PFSK-1 (cell line): ENCODE measurements around the gene DPRX.

Source experiments
- FOXP2 ChIP-seq: optimal IDR thresholded peaks from 2 replicates; pipeline ENCODE3; 2011; ENCODE audit warnings: borderline replicate concordance, control low read depth, inconsistent platforms; ENCODE audit not compliant: insufficient read depth; ENCODE audit errors: extremely low read length, extremely low read depth
- POLR2AphosphoS5 ChIP-seq: IDR thresholded peaks from 2 replicates; pipeline ENCODE4 v1.6.1; 2012; ENCODE audit warnings: low read depth, mild to moderate bottlenecking, control low read depth, low read length, moderate library complexity
- SIN3A ChIP-seq: IDR thresholded peaks from 2 replicates; pipeline ENCODE4 v1.6.1; 2012; ENCODE audit warnings: mild to moderate bottlenecking, low read length, moderate library complexity, borderline replicate concordance; ENCODE audit not compliant: insufficient read depth
- TAF1 ChIP-seq: IDR thresholded peaks from 2 replicates; pipeline ENCODE4 v1.6.1; 2012; ENCODE audit warnings: low read length, control low read depth, borderline replicate concordance; ENCODE audit not compliant: insufficient read depth
- TF ChIP-seq, protein P1 (sequence below), 2 experiments: IDR thresholded peaks; 2 replicates each; pipeline versions ENCODE4 v1.6.1 to v1.8.0; 2011 to 2012; ENCODE audit warnings: low read depth in 2 of 2, low read length in 2 of 2, control low read depth in 1 of 2, inconsistent platforms in 1 of 2, mild to moderate bottlenecking in 1 of 2, moderate library complexity in 1 of 2; ENCODE audit not compliant: insufficient read depth in 1 of 2

Gene DPRX

DNA sequence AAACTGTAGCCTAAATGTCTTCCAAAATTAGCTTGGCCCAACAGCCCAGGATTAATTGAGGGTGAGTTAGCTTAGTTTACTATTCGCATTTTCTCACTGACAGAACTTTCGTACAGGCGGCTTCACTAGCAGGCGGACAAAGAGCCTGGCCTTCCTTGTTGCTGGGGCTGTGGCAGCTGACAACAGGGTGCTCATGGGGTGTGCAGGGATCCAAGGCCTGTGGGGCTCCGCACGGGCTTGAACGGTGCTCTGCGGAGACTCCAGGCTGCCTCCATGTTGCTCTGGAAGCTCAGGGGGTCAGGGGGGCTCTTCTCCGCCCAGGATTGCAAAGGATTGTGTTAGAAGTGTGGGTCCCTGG, 36.3 kb upstream of the DPRX start:
- TF ChIP-seq SIN3A (no peak), FOXP2 (no peak), TAF1 (no peak), POLR2AphosphoS5 (no peak)
- TF ChIP-seq, protein P1, sequence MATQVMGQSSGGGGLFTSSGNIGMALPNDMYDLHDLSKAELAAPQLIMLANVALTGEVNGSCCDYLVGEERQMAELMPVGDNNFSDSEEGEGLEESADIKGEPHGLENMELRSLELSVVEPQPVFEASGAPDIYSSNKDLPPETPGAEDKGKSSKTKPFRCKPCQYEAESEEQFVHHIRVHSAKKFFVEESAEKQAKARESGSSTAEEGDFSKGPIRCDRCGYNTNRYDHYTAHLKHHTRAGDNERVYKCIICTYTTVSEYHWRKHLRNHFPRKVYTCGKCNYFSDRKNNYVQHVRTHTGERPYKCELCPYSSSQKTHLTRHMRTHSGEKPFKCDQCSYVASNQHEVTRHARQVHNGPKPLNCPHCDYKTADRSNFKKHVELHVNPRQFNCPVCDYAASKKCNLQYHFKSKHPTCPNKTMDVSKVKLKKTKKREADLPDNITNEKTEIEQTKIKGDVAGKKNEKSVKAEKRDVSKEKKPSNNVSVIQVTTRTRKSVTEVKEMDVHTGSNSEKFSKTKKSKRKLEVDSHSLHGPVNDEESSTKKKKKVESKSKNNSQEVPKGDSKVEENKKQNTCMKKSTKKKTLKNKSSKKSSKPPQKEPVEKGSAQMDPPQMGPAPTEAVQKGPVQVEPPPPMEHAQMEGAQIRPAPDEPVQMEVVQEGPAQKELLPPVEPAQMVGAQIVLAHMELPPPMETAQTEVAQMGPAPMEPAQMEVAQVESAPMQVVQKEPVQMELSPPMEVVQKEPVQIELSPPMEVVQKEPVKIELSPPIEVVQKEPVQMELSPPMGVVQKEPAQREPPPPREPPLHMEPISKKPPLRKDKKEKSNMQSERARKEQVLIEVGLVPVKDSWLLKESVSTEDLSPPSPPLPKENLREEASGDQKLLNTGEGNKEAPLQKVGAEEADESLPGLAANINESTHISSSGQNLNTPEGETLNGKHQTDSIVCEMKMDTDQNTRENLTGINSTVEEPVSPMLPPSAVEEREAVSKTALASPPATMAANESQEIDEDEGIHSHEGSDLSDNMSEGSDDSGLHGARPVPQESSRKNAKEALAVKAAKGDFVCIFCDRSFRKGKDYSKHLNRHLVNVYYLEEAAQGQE (IDR thresholded peaks at IDR 0.05; ENCODE audit: insufficient read depth in 1 of 2, low read depth in 2 of 2, low read length in 2 of 2), result no peak

DNA sequence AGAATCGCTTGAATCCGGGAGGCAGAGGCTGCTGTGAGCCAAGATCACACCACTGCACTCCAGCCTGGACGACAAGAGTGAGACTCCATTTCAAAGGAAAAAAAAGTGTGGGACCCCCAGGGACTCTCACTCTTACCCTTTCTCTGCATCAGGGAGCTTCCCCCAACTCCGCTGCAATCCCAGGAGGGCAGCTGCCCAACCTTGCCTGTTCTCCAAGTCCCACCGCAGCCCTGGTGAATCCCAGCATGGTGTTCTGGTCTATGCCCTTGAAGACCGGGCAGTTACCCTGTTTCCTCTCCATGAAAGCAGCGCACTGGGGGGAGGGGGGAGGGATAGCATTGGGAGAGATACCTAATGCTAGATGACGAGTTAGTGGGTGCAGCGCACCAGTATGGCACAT, 35.7 kb upstream of the DPRX start:
- TF ChIP-seq FOXP2, result no peak
- TF ChIP-seq TAF1, result no peak
- TF ChIP-seq POLR2AphosphoS5, result no peak
- TF ChIP-seq SIN3A, result no peak
- TF ChIP-seq, protein P1 (IDR thresholded peaks at IDR 0.05; ENCODE audit: insufficient read depth in 1 of 2, low read depth in 2 of 2, low read length in 2 of 2), result no peak

DNA sequence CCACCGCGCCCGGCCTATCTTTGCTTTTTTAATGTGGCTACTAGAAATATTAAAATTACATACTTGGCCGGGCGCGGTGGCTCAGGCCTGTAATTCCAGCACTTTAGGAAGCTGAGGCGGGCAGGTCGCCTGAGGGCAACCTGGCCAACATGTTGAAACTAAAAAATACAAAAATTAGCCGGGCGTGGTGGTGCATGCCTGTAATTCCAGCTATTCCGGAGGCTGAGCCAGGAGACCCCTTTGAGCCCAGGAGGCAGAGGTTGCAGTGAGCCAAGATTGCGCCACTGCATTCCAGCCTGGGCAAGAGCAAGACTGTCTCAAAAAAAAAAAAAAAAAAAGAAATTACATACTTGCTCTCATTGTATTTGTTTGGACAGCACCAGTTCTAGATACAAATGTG, 34.8 kb upstream of the DPRX start:
- no peak for TF ChIP-seq FOXP2

DNA sequence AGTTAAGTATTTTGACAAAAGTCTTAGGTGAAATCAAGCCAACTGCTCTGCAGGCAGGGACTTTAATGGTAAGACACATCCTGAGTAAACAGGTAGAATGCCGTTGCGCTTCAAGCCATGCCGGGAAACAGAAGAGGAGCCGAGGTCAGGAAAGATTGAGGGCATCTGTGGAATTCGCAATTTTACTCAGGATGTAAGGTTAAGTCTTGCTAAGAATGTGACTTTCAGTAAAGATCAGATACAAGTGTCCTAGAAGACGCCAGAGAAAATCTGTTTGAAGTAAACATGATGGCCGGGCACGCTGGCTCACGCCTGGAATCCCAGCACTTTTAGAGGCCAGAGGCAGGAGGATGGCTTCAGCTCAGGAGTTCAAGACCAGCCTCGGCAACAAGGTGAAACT, 33.4 kb upstream of the DPRX start:
- TF ChIP-seq POLR2AphosphoS5 (no peak), TAF1 (no peak), FOXP2 (no peak), SIN3A (no peak)
- TF ChIP-seq, protein P1 (IDR thresholded peaks at IDR 0.05; ENCODE audit: insufficient read depth in 1 of 2, low read depth in 2 of 2, low read length in 2 of 2), result no peak

DNA sequence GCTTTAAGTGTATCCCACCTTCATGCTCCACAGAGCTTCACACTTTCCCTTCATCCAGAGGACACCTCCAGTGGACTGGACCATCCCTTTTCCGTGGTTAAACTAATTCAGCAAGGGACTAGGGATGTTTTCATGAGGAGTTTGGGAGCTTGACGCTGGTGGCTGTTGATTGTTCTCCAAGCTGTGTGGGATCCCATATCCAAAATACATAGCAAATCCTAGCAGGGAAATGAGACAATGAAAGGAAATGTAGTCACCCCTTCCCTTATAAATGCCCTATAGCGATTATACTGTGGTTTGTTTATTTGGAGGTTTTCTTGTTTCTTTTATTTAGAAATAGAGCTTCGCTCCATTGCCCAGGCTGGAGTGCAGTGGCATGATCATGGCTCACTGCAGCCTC, 31.6 kb upstream of the DPRX start:
- TF ChIP-seq TAF1 (no peak), FOXP2 (no peak), POLR2AphosphoS5 (no peak), SIN3A (no peak)
- TF ChIP-seq, protein P1 (IDR thresholded peaks at IDR 0.05; ENCODE audit: insufficient read depth in 1 of 2, low read depth in 2 of 2, low read length in 2 of 2), result no peak

DNA sequence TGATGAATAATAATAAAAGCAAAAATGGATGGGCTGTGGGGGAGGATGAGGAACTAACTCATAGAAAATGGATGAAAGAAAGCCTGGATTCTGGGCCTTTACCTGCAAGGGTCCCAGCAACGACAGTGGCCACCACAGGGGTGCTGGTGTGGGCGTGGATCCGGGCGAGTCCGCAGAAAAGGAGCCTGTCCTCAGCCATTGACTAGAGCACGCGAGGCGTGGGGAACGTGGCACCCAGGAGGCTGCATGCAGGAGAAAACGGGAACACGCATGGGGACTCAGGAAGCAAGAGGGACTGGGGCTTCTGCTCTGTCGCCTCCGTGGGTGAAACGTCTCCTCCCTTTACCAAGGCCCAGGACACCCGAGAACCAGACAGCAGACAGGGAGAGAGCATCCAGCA, 25.8 kb upstream of the DPRX start:
- TF ChIP-seq FOXP2 (no peak), SIN3A (no peak), TAF1 (no peak), POLR2AphosphoS5 (no peak)
- TF ChIP-seq, protein P1 (IDR thresholded peaks at IDR 0.05; ENCODE audit: insufficient read depth in 1 of 2, low read depth in 2 of 2, low read length in 2 of 2), result no peak
